HepG2 (cell line): ENCODE measurements around the gene SLC13A3. TPM values are rescaled to one million over a fixed set of nuclear protein-coding genes. Genes with fewer than 3 reads are reported as not detected.

Experiments used
- CREB1 ChIP-seq, 2 experiments: fragments of 450-650 bp in 1 of 2; IDR thresholded peaks; 2 replicates each; pipeline ENCODE4 v1.6.1; 2016 to 2017; ENCODE audit warnings: control low read depth in 1 of 2, mild to moderate bottlenecking in 1 of 2, missing compliant biosample characterization in 1 of 2, missing genetic modification characterization in 1 of 2
- HOXA3 ChIP-seq: sonication (generic); formaldehyde crosslinking; IDR thresholded peaks from 2 replicates; pipeline ENCODE4 v1.5.0; 2020; ENCODE audit warnings: missing genetic modification reagents
- KDM3A ChIP-seq: IDR thresholded peaks from 2 replicates; pipeline ENCODE4 v1.6.1; 2018; ENCODE audit warnings: low read depth, missing compliant biosample characterization
- RXRA ChIP-seq: sonication (generic); formaldehyde crosslinking; IDR thresholded peaks from 2 replicates; pipeline ENCODE4 v1.5.1; 2020; ENCODE audit warnings: missing genetic modification reagents
- SRY ChIP-seq: sonication (generic); formaldehyde crosslinking; IDR thresholded peaks from 2 replicates; pipeline ENCODE4 v1.8.0; 2022; ENCODE audit warnings: mild to moderate bottlenecking, missing genetic modification reagents
- SUZ12 ChIP-seq: fragments of 150-350 bp; IDR thresholded peaks from 2 replicates; pipeline ENCODE4 v1.6.1; 2014; ENCODE audit warnings: low read depth, low read length
- ZFP90 ChIP-seq: sonication (generic); formaldehyde crosslinking; IDR thresholded peaks from 2 replicates; pipeline ENCODE4 v1.8.0; 2022; ENCODE audit warnings: missing genetic modification reagents, mild to moderate bottlenecking, inconsistent platforms, borderline replicate concordance
- ZNF143 ChIP-seq: sonication (generic); formaldehyde crosslinking; IDR thresholded peaks from 2 replicates; pipeline ENCODE4 v1.4.0; 2020; ENCODE audit warnings: missing genetic modification reagents
- ZNF460 ChIP-seq: sonication (generic); formaldehyde crosslinking; IDR thresholded peaks from 2 replicates; pipeline ENCODE4 v1.5.1; 2020; ENCODE audit warnings: missing genetic modification reagents, mild to moderate bottlenecking, borderline replicate concordance
- ZNF792 ChIP-seq: IDR thresholded peaks from 2 replicates; pipeline ENCODE4 v1.6.1; 2016
- ZSCAN21 ChIP-seq: sonication (generic); formaldehyde crosslinking; IDR thresholded peaks from 2 replicates; pipeline ENCODE4 v1.8.0; 2022; ENCODE audit warnings: mild to moderate bottlenecking, missing genetic modification reagents, moderate library complexity, borderline replicate concordance
- polyA plus RNA-seq, 8 experiments: library from polyadenylated mRNA; depleted of rRNA in 3 of 8; stranded (reverse) in 7 of 8; unstranded in 1 of 8; fragments of >200 nt; fragmentation: Illumina TruSeq in 4 of 8; extraction: Trizol in 4 of 8; gene quantifications; 2 replicates each; pipeline versions ENCODE4 v1.2.1 to v1.2.3, GENCODE V29; 2011 to 2016; ENCODE audit warnings: low read depth in 4 of 8, missing spikeins in 1 of 8, mixed read lengths in 1 of 8; ENCODE audit not compliant: insufficient read depth in 1 of 8
- total RNA-seq, 5 experiments: library from RNA; depleted of rRNA; stranded (reverse); fragments of >200 nt; fragmentation: Illumina TruSeq; extraction: Trizol; gene quantifications; 2 replicates each; pipeline ENCODE4 v1.2.3, GENCODE V29; 2016; ENCODE audit warnings: low read depth in 1 of 5
- TF ChIP-seq, protein P1 (sequence below): sonication (generic); formaldehyde crosslinking; IDR thresholded peaks from 2 replicates; pipeline ENCODE4 v1.5.1; 2020; ENCODE audit warnings: missing genetic modification reagents, mild to moderate bottlenecking, borderline replicate concordance
- TF ChIP-seq, protein P2 (sequence below): sonication (generic); IDR thresholded peaks from 2 replicates; pipeline ENCODE4 v1.6.1; 2016; ENCODE audit warnings: low read depth, borderline replicate concordance
- TF ChIP-seq, protein P3 (sequence below): sonication (generic); formaldehyde crosslinking; IDR thresholded peaks from 2 replicates; pipeline ENCODE4 v1.8.0; 2022; ENCODE audit warnings: missing genetic modification reagents, mild to moderate bottlenecking, moderate library complexity, borderline replicate concordance
- TF ChIP-seq, protein P4 (sequence below), 2 experiments: sonication (generic) in 1 of 2; formaldehyde crosslinking in 1 of 2; IDR thresholded peaks; 2 replicates each; pipeline versions ENCODE4 v1.4.0 to v1.6.1; 2016 to 2020; ENCODE audit warnings: borderline replicate concordance in 1 of 2, low read depth in 1 of 2, mild to moderate bottlenecking in 1 of 2, missing genetic modification reagents in 1 of 2
- TF ChIP-seq, protein P5 (sequence below): sonication (generic); formaldehyde crosslinking; IDR thresholded peaks from 2 replicates; pipeline ENCODE4 v1.4.0; 2020; ENCODE audit warnings: missing genetic modification reagents, borderline replicate concordance

Gene SLC13A3
- total and polyA plus RNA-seq, 2 of the 13 experiments (the other 11 are each of a cell fraction or from before 2014, with no cell fraction given), result 66.5 to 76.0 TPM

DNA sequence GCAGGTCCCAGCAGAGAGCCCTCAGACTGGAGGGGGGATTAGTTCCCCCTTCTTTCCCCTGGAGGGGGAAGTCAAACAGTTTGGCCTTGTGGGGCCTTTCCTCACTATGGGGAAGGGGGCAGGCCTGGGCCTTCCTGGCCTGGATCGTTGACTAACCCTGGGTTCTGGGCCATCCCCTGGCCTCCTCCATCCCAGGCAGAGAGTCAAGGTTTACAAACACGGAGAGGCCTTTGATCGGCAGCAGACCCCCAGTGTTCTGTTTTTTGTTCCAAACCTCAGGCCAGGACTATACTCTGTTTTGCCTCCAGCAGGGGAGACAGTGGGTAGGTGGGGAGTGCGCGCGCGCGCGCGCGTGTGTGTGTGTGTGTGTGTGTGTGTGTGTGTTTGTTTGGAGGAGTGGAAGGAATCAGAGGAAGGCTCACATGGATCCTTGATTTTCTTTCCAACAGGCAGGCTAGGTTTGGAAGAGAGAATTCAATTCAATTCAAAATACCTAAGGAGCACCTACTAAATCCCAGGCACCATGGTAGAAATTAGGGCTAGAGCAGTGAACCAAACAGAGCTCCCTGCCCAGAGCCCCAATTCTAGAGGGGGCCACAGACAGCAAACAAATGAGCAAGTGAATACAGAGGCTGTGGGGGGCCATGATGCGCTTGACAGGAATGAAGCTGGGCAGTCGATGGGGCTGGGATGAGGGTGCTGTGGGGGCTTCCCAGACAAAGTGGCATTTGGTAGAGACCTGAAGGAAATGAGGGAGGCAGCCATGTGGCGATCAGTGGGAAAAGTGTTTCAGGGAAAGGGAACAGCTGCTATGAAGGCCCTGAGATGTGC lies 23.2 kb upstream of the SLC13A3 start (continued):
- TF ChIP-seq, protein P1, sequence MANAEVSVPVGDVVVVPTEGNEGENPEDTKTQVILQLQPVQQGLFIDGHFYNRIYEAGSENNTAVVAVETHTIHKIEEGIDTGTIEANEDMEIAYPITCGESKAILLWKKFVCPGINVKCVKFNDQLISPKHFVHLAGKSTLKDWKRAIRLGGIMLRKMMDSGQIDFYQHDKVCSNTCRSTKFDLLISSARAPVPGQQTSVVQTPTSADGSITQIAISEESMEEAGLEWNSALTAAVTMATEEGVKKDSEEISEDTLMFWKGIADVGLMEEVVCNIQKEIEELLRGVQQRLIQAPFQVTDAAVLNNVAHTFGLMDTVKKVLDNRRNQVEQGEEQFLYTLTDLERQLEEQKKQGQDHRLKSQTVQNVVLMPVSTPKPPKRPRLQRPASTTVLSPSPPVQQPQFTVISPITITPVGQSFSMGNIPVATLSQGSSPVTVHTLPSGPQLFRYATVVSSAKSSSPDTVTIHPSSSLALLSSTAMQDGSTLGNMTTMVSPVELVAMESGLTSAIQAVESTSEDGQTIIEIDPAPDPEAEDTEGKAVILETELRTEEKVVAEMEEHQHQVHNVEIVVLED (CRISPR knock-in tag), result peak; percentile 47; the same call in 1 of the 2 replicates
- TF ChIP-seq, protein P2, sequence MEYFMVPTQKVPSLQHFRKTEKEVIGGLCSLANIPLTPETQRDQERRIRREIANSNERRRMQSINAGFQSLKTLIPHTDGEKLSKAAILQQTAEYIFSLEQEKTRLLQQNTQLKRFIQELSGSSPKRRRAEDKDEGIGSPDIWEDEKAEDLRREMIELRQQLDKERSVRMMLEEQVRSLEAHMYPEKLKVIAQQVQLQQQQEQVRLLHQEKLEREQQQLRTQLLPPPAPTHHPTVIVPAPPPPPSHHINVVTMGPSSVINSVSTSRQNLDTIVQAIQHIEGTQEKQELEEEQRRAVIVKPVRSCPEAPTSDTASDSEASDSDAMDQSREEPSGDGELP, result no peak
- TF ChIP-seq ZNF460 (peak; percentile 69; the same call in 1 of the 2 replicates), KDM3A (CRISPR knock-in tag) (peak; percentile 87), ZNF143 (no peak; the same call in 1 of the 2 replicates), RXRA (CRISPR knock-in tag) (peak; percentile 96), ZSCAN21 (peak; percentile 89), ZNF792 (CRISPR knock-in tag) (peak; percentile 50), SRY (CRISPR knock-in tag) (peak; percentile 75; the same call in 1 of the 2 replicates), CREB1 (IDR thresholded peaks at IDR 0.05) (no peak), CREB1 (CRISPR knock-in tag; IDR thresholded peaks at IDR 0.05) (peak; percentile 74; the same call in 1 of the 2 replicates), SUZ12 (no peak), ZFP90 (peak; percentile 74; the same call in 1 of the 2 replicates), HOXA3 (CRISPR knock-in tag) (peak; percentile 74; the same call in 1 of the 2 replicates)
- TF ChIP-seq, protein P3, sequence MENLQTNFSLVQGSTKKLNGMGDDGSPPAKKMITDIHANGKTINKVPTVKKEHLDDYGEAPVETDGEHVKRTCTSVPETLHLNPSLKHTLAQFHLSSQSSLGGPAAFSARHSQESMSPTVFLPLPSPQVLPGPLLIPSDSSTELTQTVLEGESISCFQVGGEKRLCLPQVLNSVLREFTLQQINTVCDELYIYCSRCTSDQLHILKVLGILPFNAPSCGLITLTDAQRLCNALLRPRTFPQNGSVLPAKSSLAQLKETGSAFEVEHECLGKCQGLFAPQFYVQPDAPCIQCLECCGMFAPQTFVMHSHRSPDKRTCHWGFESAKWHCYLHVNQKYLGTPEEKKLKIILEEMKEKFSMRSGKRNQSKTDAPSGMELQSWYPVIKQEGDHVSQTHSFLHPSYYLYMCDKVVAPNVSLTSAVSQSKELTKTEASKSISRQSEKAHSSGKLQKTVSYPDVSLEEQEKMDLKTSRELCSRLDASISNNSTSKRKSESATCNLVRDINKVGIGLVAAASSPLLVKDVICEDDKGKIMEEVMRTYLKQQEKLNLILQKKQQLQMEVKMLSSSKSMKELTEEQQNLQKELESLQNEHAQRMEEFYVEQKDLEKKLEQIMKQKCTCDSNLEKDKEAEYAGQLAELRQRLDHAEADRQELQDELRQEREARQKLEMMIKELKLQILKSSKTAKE (CRISPR knock-in tag), result peak; percentile 93; the same call in 1 of the 2 replicates
- TF ChIP-seq, protein P4, sequence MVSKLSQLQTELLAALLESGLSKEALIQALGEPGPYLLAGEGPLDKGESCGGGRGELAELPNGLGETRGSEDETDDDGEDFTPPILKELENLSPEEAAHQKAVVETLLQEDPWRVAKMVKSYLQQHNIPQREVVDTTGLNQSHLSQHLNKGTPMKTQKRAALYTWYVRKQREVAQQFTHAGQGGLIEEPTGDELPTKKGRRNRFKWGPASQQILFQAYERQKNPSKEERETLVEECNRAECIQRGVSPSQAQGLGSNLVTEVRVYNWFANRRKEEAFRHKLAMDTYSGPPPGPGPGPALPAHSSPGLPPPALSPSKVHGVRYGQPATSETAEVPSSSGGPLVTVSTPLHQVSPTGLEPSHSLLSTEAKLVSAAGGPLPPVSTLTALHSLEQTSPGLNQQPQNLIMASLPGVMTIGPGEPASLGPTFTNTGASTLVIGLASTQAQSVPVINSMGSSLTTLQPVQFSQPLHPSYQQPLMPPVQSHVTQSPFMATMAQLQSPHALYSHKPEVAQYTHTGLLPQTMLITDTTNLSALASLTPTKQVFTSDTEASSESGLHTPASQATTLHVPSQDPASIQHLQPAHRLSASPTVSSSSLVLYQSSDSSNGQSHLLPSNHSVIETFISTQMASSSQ (IDR thresholded peaks at IDR 0.05; ENCODE audit: low read depth), result peak; percentile 68; the same call in 1 of the 2 replicates
- TF ChIP-seq, protein P4 (CRISPR knock-in tag; IDR thresholded peaks at IDR 0.05; ENCODE audit: borderline replicate concordance), result peak; percentile 94; the same call in 1 of the 2 replicates
- TF ChIP-seq, protein P5, sequence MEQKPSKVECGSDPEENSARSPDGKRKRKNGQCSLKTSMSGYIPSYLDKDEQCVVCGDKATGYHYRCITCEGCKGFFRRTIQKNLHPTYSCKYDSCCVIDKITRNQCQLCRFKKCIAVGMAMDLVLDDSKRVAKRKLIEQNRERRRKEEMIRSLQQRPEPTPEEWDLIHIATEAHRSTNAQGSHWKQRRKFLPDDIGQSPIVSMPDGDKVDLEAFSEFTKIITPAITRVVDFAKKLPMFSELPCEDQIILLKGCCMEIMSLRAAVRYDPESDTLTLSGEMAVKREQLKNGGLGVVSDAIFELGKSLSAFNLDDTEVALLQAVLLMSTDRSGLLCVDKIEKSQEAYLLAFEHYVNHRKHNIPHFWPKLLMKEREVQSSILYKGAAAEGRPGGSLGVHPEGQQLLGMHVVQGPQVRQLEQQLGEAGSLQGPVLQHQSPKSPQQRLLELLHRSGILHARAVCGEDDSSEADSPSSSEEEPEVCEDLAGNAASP (CRISPR knock-in tag), result peak; percentile 96
